T-helper 1 cell treated with Interleukin-12 subunit alpha and Interleukin-12 subunit beta and Interleukin-4 antibody, amounts not matched to agents 30 ng/mL and 1 ng/mL, for 36 hours (primary cell): ENCODE measurements around the gene MUC3A. TPM values are rescaled to one million over a fixed set of nuclear protein-coding genes. Genes with fewer than 3 reads are reported as not detected.
"Not testable (repeated sequence)": the region's sequence is repeated elsewhere in the genome, so short reads cannot be mapped to it uniquely, and the experiment has no call there.

ENCODE experiments used
- intact Hi-C: fragments of 100-400 bp; cut with micrococcal nuclease; formaldehyde crosslinking; loops from one replicate; pipeline ENCODE4 v1.15.1; 2024
- total RNA-seq: library from RNA; stranded (reverse); gene quantifications from 2 replicates; pipeline ENCODE4 v1.2.3, GENCODE V29; 2022

MUC3A gene
- total RNA-seq, 1 donor from 2014 or later, result not detected

DNA sequence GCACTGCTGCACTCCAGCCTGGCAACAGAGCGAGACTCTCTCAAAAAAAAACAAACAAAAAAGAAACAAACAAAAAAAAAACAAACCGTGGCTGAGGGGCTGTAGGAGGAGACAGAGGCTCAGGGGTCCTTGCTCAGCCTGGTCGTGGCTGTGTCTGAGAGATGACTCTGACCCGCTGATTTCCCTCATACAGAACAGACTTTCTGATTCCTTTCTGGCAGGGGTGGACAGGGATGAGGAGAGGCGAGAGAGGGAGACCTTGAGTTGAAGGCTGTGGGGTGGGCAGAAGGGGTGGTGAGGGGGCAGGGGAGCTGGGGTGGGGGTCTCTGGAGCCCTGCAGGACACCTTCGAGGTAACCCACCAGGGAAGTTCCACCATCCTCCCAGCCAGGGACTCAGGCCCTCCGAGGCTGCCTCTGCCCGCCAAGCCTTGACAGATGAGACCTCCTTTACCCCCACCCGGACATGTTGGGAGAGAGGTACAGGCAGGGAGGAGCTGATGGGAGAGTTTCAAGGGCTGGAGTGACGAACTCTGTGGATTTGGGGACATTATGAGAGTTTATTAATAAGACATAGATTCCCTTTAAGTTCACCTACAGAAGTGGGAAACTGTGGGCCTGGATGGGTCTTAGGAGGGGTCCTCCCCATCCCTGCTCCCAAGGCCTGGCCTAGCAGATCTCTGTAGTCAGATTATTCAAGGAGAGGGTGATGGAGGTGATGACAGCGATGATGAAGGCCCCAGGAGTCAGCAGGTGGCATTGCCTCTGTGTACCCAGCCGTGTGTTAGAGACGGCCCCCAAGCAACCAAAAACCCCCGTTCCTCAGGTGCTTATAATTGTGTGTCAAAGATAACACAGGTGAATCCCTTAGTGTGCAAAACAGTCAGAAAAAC is 22.0 kb downstream of the MUC3A start:
- intact Hi-C loops, result no loop called here

DNA sequence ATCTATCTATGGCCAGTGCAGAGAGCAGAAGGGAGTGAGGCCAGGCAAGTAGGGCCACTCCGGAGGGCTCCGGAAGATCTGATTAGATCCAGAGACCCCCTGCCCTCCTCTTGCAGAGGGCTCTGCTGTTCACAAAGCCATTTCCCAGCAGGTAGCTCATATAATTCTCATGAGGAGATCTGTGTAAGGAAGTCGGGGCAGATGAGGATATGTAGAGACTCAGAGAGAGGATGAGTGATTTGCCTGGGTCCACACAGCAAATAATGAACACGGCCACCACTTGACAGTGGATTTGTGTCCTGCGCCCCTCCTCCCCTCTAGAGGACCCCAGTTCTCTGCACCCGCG is 22.6 kb downstream of the MUC3A start:
- intact Hi-C loops, result no loop called here

DNA sequence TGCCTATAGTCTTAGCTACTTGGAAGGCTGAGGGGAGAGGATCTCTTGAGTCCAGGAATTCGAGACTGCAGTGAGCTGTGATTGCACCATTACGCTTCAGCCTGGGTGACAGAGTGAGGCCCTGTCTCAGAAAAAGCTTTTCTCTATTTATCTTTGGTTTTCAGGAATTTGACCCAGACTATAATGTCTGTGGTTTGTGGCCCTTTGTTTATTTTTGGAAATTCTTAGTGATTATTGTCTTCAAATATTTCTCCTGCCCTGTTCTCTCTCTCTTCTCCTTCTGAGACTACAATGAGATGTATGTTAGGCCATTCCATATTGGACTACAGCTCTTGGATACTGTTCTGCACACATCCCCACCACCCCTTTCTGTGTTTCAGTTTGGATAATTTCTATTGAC is 24.7 kb downstream of the MUC3A start:
- intact Hi-C loops, result no loop called here

DNA sequence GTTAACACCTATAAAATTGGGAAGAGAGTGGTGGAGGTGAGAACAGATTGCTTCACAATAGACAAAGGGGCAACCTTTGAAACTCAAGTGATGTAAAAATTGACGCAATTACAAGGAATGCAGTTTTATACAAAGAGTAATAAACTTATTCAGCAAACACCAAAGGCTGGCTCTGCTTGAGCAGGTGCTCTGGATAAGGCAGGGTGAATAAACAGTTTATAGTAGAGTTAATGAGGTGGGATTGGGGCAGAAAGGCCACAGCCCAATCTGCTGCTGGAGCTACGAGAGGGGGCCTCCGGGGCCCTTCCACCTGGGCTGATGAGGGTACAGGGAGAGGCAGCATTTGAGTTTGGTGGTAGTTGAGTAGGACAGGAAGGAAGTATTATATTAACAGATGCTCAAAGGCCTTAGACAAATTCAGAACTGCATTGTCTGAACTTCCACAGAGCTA is 26.1 kb downstream of the MUC3A start:
- intact Hi-C loops, result no loop called here

DNA sequence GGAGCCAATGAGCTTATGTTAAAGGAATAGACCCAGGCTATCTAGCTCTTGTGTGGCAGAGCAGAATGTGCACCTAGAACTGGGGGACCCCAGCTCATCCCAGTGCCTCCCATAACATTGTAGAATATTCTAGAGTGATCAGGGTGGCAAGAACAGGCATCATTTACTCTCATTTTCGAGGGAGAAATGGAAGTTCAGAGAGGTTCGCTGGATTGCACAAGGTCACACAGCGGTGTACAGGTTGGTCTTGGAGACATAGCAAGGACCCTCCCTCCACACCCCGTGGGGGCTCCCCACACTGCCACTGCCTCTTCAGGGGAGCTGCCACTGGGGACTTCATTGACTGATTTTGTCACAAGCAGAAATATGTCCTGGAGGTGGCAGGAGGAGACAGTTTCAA is 29.0 kb downstream of the MUC3A start:
- intact Hi-C loops, result no loop called here

DNA sequence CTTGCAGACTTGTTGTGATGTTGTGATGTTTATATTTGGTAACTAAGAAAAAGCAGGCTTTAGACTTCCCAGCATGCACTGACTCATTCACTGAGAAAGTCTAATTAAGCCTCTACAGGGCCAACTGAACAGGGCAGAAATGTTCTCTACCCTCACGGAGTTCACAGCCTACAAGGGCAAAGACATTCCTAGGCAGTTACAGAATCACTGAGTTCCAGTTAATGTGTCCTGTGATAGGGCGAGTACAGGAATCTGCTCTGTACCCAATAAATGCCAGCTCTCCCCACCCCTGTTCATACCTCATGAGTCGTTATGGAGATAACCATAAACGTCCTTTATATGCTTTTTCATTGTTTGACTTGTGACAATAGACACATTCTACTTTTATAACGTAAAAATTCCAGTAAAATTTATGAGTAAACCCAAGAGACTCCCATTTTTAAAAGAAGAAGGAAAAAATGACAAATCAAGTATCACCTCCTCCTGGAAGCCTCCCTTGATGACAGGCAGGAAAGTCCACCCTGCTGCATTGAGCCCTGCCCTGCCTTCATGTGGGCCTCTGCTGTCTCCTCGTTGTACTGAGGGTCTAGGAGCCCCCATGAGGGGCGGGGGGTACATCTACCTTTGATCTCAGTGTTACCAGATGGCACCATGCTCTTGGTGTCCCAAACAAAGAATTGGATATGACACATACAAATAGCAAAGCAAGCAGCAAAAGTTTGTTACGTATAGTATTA is 34.3 kb downstream of the MUC3A start:
- intact Hi-C loops, result no loop called here

DNA sequence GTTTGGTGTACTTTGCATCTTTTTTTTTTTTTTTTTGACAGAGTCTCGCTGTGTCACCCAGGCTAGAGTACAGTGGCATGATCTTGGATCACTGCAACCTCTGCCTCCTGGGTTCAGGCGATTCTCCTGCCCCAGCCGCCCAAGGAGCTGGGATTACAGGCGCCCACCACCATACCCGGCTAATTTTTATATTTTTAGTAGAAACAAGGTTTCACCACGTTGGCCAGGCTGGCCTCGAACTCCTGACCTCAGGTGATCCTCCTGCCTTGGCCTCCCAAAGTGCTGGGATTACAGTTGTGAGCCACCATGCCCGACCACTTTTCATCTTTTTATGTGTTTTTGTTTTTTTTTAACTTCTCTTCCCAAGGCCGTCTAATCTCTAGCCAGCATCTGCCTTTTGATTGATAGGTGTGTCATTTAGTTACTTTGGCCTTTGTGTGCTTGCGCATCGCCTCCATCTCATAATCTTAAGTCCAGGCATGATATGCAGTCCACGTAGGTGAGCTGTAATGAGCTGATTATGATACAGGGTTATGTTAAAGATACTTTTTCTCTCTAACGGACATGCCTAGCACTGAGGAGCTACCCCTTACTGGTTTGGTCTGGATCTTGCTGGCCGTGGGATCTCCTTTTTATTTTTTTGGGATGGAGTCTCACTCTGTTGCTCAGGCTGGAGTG is 35.0 kb downstream of the MUC3A start:
- intact Hi-C loops, result not testable (repeated sequence)

DNA sequence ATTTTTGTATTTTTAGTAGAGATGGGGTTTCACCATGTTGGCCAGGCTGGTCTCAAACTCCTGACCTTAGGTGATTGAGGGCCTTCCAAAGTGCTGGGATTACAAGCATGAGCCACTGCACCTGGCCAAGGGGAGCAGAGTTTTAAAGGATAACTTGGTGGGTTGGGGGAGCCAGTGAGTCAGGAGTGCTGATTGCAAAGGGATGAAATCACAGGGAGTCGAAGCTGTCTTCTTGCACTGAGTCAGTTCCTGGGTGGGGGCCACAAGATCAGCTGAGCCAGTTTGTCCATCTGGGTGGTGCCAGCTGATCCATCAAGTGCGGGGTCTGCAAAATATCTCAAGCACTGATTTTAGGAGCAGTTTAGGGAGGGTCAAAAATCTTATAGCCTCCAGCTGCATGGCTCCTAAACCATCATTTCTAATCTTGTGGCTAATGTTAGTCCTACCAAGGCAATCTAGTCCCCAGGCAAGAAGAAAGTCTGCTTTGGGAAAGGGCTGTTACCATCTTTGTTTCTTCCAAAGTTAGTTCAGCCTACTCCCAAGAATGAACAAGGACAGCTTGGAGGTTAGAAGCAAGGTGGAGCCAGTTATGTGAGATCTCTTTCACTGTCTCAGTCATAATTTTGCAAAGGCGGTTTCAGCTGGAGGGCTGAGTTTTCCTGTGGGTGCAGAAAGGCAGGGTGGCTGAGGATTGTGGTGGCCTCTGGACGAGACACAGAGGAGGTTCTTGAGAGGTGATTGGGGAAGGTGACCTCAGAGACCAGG is 35.9 kb downstream of the MUC3A start:
- intact Hi-C loops, result not testable (repeated sequence)

DNA sequence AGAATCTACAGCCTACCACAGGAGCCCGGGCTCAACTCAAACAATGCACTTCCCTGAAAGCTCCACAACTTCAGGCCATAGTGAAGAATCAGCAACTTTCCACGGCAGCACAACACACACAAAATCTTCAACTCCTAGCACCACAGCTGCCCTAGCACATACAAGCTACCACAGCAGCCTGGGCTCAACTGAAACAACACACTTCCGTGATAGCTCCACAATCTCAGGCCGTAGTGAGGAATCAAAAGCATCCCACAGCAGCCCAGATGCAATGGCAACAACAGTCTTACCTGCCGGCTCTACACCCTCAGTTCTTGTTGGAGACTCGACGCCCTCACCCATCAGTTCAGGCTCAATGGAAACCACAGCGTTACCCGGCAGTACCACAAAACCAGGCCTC is 42.3 kb downstream of the MUC3A start:
- intact Hi-C loops, result no loop called here

DNA sequence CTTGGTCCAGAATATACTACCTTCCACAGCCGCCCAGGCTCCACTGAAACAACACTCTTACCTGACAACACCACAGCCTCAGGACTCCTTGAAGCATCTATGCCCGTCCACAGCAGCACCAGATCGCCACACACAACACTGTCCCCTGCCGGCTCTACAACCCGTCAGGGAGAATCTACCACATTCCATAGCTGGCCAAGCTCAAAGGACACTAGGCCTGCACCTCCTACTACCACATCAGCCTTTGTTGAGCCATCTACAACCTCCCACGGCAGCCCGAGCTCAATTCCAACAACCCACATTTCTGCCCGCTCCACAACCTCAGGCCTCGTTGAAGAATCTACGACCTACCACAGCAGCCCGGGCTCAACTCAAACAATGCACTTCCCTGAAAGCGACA is 42.9 kb downstream of the MUC3A start:
- intact Hi-C loops, result not testable (repeated sequence)

DNA sequence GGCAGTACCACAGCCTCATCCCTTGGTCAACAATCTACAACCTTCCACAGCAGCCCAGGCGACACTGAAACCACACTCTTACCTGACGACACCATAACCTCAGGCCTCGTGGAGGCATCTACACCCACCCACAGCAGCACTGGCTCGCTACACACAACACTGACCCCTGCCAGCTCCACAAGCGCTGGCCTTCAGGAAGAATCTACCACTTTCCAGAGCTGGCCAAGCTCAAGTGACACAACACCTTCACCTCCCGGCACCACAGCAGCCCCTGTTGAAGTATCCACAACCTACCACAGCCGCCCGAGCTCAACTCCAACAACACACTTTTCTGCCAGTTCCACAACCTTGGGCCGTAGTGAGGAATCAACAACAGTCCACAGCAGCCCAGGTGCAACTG is 45.3 kb downstream of the MUC3A start:
- intact Hi-C loops, result not testable (repeated sequence)

DNA sequence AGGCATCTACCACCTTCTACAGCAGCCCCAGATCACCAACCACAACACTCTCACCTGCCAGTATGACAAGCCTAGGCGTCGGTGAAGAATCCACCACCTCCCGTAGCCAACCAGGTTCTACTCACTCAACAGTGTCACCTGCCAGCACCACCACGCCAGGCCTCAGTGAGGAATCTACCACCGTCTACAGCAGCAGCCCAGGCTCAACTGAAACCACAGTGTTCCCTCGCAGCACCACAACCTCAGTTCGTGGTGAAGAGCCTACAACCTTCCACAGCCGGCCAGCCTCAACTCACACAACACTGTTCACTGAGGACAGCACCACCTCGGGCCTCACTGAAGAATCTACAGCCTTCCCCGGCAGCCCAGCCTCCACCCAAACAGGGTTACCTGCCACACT is 49.2 kb downstream of the MUC3A start:
- intact Hi-C loops, result not testable (repeated sequence)

DNA sequence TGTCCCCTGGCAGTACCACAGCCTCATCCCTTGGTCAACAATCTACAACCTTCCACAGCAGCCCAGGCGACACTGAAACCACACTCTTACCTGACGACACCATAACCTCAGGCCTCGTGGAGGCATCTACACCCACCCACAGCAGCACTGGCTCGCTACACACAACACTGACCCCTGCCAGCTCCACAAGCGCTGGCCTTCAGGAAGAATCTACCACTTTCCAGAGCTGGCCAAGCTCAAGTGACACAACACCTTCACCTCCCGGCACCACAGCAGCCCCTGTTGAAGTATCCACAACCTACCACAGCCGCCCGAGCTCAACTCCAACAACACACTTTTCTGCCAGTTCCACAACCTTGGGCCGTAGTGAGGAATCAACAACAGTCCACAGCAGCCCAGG is 50.0 kb downstream of the MUC3A start:
- intact Hi-C loops, result not testable (repeated sequence)

DNA sequence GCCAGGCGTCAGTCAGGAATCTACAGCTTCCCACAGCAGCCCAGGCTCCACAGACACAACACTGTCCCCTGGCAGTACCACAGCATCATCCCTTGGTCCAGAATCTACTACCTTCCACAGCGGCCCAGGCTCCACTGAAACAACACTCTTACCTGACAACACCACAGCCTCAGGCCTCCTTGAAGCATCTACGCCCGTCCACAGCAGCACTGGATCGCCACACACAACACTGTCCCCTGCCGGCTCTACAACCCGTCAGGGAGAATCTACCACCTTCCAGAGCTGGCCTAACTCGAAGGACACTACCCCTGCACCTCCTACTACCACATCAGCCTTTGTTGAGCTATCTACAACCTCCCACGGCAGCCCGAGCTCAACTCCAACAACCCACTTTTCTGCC is 50.7 kb downstream of the MUC3A start:
- intact Hi-C loops, result not testable (repeated sequence)

DNA sequence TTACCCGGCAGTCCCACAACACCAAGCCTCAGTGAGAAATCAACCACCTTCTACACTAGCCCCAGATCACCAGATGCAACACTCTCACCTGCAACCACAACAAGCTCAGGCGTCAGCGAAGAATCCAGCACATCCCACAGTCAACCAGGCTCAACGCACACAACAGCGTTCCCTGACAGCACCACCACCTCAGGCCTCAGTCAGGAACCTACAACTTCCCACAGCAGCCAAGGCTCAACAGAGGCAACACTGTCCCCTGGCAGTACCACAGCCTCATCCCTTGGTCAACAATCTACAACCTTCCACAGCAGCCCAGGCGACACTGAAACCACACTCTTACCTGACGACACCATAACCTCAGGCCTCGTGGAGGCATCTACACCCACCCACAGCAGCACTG is 53.0 kb downstream of the MUC3A start:
- intact Hi-C loops, result not testable (repeated sequence)

DNA sequence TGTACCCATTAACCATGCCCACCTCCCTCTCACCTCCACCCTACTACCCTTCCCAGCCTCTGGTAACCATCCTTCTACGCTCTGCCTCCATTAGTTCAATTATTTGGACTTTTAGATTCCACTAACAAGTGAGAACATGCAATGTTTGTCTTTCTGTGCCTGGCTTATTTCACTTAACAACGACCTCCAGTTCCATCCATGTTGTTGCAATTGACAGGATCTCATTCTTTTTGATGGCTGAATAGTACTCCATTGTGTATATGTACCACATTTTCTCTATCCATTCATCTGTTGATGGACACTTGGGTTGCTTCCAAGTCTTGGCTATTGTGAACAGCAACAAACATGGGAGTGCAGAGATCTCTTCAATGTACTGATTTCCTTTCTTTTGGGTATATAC is 58.0 kb downstream of the MUC3A start:
- intact Hi-C loops, result not testable (repeated sequence)

DNA sequence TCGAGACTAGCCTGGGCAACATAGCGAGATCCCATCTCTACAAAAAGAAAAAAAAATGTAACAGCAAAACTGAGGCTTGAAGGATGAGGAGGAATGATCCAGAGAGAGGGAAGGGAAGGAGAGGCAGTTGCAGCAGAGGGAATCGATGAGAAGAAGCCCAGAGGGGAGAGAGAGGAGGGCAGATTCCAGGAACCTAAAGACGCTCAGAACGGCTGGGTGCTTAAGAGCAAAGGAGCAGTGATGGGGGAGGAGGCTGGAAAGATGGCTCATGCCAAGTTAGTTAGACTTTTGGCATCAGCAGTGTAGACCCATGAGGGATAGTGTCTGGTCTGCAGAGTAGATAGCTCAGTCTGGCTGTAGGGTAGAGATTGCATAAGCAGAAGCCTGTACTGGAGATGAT is 60.3 kb downstream of the MUC3A start:
- intact Hi-C loops, result no loop called here

DNA sequence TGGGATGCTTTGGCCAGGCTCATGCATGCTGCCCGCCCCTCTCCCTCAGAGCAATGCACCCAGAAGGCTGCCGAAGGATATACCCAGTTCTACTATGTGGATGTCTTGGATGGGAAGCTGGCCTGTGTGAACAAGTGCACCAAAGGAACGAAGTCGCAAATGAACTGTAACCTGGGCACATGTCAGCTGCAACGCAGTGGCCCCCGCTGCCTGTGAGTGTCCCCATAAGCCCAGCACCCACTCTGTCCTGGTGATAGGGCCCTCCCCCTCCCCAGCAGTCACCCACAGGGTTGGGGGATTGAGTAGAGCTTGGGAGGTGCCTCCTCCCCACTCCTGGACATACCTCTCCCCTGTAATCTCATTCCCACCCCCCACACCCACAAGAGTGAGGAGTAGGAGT is 63.6 kb downstream of the MUC3A start:
- intact Hi-C loops, result no loop called here

DNA sequence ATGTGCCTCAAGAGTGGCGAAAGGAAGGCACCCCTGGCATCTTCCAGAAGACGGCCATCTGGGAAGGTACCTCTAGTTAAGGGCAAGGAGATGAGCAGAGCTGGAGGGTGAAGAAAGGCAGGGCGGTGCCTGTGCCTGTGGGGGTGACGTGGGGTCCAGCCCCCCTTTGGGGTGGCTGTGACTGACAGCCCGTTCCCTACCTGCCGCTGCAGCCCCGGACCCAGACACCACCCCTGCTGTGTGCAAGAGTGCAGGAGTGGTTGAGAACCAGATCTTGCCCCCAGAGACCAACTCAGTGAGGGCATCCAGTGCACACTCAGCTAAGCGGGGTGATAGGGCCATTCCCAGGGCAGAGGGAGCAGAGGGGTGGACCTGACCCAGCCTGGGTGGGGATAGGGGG is 66.3 kb downstream of the MUC3A start:
- intact Hi-C loops, result loop anchor here (2.0 to 5.0 kb wide), 3 partner anchors 69 to 137 kb away; partner anchors contain the start of genes AP1S1, TRIM56 and UFSP1

DNA sequence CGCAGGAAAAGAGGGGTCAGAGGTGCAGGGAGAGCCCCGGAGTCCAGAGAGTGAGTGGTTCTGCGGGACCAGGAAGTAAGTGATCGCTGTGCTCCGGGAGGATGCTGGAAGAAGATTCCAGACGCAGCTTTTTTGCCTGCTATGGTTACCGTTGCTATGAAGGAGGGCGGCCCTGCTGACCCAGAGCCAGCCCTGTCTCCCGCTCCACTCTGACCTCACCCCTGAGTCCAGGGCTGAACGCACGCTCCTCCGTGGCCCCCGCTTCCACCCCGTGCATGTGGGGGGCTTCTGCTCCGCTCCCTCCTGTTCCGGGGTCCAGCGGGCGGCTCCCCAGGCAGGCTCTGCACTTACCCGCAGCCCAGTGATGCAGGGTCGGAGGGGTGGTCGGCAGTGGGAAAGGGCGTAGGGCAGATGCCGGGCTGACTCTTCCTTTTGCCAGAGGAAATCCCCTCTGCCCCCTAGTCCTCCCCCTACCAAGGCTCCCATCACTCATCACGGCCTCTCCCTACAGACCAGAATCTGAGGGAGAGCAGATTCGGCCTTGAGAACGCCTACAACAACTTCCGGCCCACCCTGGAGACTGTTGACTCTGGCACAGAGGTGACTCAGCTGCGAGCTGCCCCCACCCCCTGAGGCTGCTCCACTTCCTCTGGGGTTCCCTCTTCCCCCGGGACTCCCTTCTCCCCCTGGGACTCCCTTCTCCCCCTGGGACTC is 67.9 kb downstream of the MUC3A start:
- intact Hi-C loops, result loop anchor here (1.0 to 5.0 kb wide), 6 partner anchors 42 to 227 kb away; partner anchors contain the start of genes AP1S1, TRIM56 and UFSP1
